Activated naive CD8-positive, alpha-beta T cell (primary cell): ENCODE measurements around the gene SNAPC3.
"Not testable (repeated sequence)": the region's sequence is repeated elsewhere in the genome, so short reads cannot be mapped to it uniquely, and the experiment has no call there.

Source experiments
- H3K27ac Mint-ChIP-seq: one replicate; pipeline ENCODE4 v1.8.0; 2021; ENCODE audit warnings: mixed read lengths
- H3K27me3 Mint-ChIP-seq: one replicate; pipeline ENCODE4 v1.8.0; 2021; ENCODE audit warnings: mixed read lengths
- H3K36me3 Mint-ChIP-seq: one replicate; pipeline ENCODE4 v1.8.0; 2021; ENCODE audit warnings: mixed read lengths
- H3K4me1 Mint-ChIP-seq: one replicate; pipeline ENCODE4 v1.8.0; 2021; ENCODE audit warnings: low read depth, mixed read lengths
- H3K4me3 Mint-ChIP-seq: one replicate; pipeline ENCODE4 v1.8.0; 2021; ENCODE audit warnings: mild to moderate bottlenecking, mixed read lengths
- H3K9me3 Mint-ChIP-seq: one replicate; pipeline ENCODE4 v1.8.0; 2021; ENCODE audit warnings: low read depth, mixed read lengths

SNAPC3 gene

DNA sequence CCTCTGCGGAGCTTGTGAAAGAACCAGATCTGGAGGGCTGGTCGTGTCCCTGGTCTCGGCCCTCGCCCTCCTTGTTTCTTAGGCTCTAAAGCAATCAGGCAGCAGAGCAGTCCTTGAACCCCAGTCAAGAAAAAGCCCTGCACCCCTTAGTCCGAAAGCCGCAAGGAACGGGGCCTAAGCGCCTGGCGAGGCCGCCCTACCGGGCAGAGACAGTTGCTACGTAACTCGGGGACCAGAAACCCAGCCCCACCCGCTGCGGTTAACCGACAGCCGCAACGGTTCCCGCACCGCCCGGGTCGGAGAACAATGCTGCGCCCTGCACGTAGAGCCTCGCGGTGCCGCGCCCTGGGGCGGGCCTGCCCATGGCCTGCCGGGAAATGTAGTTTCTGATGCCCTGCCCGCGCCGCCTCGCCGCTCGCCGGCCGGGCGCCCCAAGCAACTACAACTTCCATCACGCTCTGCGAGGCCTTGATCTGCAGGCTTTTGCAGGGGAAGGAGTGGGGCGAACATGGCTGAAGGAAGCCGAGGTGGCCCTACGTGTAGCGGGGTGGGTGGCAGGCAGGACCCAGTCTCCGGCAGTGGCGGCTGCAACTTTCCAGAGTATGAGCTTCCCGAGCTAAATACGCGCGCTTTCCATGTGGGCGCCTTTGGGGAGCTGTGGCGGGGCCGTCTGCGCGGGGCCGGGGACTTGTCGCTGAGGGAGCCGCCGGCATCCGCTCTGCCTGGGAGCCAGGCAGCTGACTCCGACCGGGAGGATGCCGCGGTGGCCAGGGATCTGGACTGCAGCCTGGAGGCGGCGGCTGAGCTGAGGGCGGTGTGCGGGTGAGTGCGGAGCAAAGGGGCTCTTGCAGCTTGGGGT is at the start of gene SNAPC3:
TSS of gene SNAPC3 (plus strand) at position 505 of the 859 bp plus-strand sequence. CDS start at position 509, 4 bp downstream.
- Mint-ChIP-seq H3K4me1 (peaks cover 38% of the 10 kb centered on the region), H3K4me3 (peak within 1 kb of the TSS; percentile 95), H3K9me3 (no peaks in the 10 kb centered on the region), H3K36me3 (peaks cover 7% of the 10 kb centered on the region), H3K27me3 (no peaks in the 10 kb centered on the region), H3K27ac (peak within 1 kb of the TSS; percentile 88)

DNA sequence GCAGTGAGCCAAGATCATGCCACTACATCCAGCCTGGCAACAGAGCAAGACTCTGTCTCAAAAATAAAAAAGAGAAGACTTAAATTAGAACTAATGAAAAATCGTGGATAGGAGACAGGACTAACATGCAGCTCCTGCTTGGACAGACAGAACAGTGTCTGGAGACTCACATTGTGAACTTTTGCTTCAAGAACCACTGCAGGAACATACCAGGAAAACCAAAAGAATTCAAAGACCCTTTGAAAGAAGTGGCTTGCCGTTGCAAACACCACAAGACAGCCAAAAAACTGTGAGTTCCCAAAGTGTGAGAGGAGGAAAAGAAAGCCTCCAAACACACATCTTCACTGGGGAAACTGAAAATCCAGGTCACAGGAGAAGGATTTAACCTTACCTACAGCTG is 48.8 kb upstream of the SNAPC3 start:
- Mint-ChIP-seq H3K4me1 (no peaks in the 10 kb centered on the region), H3K36me3 (peaks cover 5% of the 10 kb centered on the region), H3K27me3 (no peaks in the 10 kb centered on the region), H3K9me3 (no peaks in the 10 kb centered on the region), H3K27ac (no peak overlapping the region), H3K4me3 (no peak overlapping the region)

DNA sequence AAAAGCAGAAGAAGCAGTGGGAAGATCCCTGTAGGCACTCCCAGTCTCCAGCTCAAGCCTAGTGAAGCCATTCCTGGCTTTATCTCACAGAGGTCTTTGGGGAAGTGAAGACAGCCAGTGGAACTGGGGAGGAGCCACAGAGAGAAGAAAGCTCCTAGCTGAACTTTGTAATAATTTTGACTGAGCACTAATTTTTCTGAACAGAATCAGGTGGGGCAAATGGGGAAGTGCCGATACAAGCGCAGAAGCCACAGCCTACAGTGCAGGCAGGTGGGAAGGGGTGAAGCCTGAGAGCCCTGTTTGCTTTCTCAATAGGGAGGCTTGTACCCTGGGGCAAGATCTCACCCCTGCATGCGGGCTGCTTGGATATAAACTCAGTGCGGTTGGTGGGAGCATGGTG is 48.4 kb upstream of the SNAPC3 start:
- H3K4me3 Mint-ChIP-seq, result no peak overlapping the region
- H3K36me3 Mint-ChIP-seq, result peaks cover 5% of the 10 kb centered on the region
- H3K27ac Mint-ChIP-seq, result no peak overlapping the region
- no peaks in the 10 kb centered on the region for H3K9me3 Mint-ChIP-seq
- peaks cover under 1% of the 10 kb centered on the region for H3K27me3 Mint-ChIP-seq
- H3K4me1 Mint-ChIP-seq, result no peaks in the 10 kb centered on the region

DNA sequence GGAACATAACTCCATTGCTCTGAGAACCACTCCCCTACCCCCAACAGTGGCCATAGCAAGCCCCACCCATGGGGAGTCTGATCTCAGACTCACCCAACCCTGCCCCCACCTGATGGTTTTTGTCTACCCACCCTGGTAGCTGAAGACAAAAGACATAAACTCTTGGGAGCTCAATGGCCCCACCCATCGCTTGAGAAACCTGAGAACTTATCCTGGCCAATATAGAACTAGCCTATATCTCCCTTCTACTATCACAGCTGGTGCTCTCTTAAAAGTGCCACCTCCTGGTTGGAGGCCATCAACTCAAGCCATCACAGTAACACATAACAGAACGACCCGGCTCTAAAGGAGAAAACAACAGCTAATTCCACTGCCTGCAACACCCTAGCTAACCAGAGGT is 47.9 kb upstream of the SNAPC3 start:
- H3K27ac Mint-ChIP-seq, result no peak overlapping the region
- no peaks in the 10 kb centered on the region for H3K9me3 Mint-ChIP-seq
- peaks cover 2% of the 10 kb centered on the region for H3K27me3 Mint-ChIP-seq
- H3K36me3 Mint-ChIP-seq, result peaks cover 5% of the 10 kb centered on the region
- no peaks in the 10 kb centered on the region for H3K4me1 Mint-ChIP-seq
- H3K4me3 Mint-ChIP-seq, result no peak overlapping the region

DNA sequence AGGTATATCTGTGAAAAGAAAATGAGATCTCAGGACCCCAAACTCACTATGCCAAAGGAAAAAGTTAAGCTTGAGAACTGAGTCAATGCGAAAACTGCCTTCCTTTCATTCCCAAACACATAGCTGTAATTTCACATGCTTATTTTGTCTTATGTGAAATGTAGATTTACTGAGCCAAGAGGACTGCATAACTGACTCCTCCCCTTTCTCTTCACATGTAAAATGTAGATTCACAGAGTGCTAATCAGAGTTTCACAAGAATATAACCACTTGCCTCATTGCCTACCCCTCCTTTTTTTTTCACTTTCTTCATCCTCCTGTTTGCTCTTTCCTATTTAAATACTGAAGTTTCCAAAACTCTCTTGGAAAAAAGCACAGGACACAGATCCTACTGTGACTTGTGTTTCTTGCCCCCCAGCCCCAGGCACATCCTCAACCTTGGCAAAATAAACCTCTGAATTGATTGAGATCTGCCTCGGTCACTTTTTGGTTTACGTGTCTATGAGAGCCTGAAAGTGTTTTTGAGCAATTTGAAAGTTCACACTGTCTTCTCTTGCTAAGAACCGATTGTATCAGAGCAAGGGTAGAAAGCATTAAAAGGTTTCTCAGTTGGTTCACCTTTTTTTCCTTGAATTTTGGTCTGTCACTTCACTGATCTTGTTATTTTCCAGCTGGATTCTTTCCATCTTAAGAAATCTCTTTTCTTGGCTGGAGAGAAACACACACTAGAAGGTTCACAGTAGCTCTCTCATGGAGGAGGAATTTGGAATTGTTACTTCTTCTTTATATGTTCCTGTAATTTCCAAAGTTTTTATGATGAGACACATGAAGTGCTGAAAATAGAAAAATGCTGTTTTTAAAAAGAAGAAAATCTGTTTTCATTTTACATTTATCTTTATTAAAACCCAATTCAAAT is 44.8 kb upstream of the SNAPC3 start:
- Mint-ChIP-seq H3K27me3 (peaks cover 5% of the 10 kb centered on the region), H3K36me3 (peaks cover 5% of the 10 kb centered on the region), H3K27ac (no peak overlapping the region), H3K9me3 (no peaks in the 10 kb centered on the region), H3K4me3 (no peak overlapping the region), H3K4me1 (no peaks in the 10 kb centered on the region)

DNA sequence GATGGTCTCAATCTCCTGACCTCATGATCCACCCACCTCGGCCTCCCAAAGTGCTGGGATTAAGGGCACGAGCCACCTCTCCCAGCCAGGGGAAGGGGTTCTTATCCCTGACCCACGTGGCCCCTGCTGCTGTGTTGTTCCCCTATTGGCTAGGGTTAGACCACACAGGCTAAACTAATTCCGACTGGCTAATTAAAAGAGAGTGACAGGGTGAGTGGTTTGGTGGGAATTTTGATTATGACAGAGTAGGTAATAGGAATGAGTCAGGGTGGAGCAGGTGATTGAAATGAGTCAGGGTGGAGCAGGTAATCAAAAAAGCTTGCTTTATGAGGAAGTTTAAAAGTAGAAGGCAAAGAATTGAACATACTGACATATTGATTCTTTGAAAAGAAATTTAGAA is 43.4 kb upstream of the SNAPC3 start:
- H3K27ac Mint-ChIP-seq, H3K27me3 Mint-ChIP-seq, H3K4me1 Mint-ChIP-seq, H3K9me3 Mint-ChIP-seq, H3K36me3 Mint-ChIP-seq, H3K4me3 Mint-ChIP-seq: not testable (repeated sequence)

DNA sequence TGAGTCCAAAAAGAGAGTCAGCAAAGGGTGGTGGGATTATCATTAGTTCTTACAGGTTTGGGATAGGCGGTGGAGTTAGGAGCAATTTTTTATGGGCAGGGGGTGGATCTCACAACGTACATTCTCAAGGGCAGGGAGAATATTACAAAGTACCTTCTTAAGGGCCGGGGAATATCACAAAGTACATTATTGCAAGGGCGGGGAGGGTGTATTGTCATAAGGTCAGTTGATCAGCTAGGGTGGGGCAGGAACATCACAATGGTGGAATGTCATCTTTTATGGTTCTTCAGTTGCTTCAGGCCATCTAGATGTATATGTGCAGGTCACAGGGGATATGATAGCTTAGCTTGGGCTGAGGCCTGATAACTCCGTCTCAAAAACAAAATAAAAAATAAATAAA is 42.8 kb upstream of the SNAPC3 start:
- not testable (repeated sequence) for H3K4me3 Mint-ChIP-seq, H3K4me1 Mint-ChIP-seq, H3K9me3 Mint-ChIP-seq, H3K27ac Mint-ChIP-seq, H3K27me3 Mint-ChIP-seq, H3K36me3 Mint-ChIP-seq

DNA sequence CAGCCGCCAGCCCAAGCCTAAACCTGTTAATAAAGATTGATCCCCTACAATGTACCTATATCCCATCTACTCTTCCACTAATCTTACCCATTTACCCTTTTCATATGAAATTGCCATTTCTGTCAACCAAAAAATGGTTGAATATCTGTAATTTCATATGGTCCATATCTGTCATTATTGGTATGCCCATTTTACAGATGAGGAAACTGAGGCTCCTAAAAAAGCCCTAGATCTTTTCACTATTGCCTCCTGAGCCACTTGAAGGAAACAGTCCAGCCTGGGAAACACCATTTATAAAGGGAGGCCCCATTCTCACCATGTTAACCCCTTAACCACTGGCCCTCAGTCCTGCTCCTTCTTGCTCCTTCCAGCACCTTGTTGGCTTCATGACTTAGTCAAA is 41.2 kb upstream of the SNAPC3 start:
- peaks cover 2% of the 10 kb centered on the region for H3K4me1 Mint-ChIP-seq
- no peaks in the 10 kb centered on the region for H3K9me3 Mint-ChIP-seq
- no peaks in the 10 kb centered on the region for H3K36me3 Mint-ChIP-seq
- no peak overlapping the region for H3K27ac Mint-ChIP-seq
- H3K27me3 Mint-ChIP-seq, result peaks cover 5% of the 10 kb centered on the region
- H3K4me3 Mint-ChIP-seq, result no peak overlapping the region

DNA sequence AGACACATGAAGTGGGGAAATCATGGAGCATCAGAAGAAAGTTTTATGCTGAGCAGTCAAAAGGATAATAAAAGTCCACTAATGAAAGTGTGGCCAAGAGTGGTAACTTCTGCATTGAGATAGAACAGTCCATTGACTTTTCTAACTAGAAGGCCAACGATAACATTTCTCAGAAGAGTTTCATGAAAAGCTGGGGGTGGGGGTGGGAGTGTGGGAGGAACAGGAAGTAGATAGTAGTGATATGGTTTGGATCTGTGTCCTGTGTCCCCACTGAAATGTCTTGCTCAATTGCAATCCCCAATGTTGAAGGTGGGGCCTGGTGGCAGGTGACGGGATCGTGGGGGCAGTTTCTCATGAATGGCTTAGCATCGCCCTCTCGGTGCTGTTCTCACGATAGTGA is 36.2 kb upstream of the SNAPC3 start:
- Mint-ChIP-seq H3K27ac (no peak overlapping the region), H3K36me3 (no peaks in the 10 kb centered on the region), H3K4me3 (no peak overlapping the region), H3K4me1 (peaks cover 2% of the 10 kb centered on the region), H3K9me3 (no peaks in the 10 kb centered on the region), H3K27me3 (peaks cover 2% of the 10 kb centered on the region)

DNA sequence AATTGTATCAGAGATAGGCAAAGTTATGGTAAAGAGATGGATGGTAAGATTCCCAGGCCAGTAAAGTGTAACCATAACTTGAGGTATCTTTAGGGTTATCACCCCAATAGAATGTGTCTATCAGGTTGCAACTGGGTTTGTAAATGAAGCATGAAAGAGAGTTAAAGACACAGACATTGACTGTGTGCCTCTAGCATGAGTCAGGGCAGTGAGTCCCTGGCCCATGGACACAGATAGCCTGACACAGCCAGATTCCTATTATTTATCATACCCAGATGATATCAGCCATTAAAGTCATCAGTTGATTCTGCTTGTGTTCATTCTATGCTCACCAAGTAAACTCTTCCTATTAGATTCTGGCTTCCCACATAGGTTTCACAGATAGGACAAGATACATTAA is 33.5 kb upstream of the SNAPC3 start:
- no peaks in the 10 kb centered on the region for H3K36me3 Mint-ChIP-seq
- H3K27me3 Mint-ChIP-seq, result no peaks in the 10 kb centered on the region
- no peaks in the 10 kb centered on the region for H3K9me3 Mint-ChIP-seq
- H3K4me3 Mint-ChIP-seq, result no peak overlapping the region
- peaks cover 2% of the 10 kb centered on the region for H3K4me1 Mint-ChIP-seq
- H3K27ac Mint-ChIP-seq, result no peak overlapping the region

DNA sequence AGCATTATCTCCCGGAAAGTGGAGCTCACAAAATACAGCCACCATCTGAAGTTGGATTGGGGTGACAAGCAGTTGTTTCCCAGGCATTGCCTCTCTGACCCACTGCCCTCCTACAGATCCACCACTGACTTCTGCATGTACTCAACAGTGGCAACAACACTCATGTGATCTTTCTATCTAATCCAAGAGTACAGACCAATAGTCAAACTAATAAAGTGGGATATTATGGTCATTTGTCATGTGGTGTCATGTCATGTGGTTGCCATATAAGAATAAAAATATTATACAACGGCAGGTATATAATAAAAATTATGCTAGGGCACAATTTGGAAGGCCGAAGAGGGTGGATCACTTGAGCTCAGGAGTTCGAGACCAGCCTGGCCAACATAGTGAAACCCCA is 33.0 kb upstream of the SNAPC3 start:
- H3K27me3 Mint-ChIP-seq, result no peaks in the 10 kb centered on the region
- no peak overlapping the region for H3K27ac Mint-ChIP-seq
- no peaks in the 10 kb centered on the region for H3K9me3 Mint-ChIP-seq
- no peaks in the 10 kb centered on the region for H3K36me3 Mint-ChIP-seq
- no peak overlapping the region for H3K4me3 Mint-ChIP-seq
- H3K4me1 Mint-ChIP-seq, result peaks cover 2% of the 10 kb centered on the region

DNA sequence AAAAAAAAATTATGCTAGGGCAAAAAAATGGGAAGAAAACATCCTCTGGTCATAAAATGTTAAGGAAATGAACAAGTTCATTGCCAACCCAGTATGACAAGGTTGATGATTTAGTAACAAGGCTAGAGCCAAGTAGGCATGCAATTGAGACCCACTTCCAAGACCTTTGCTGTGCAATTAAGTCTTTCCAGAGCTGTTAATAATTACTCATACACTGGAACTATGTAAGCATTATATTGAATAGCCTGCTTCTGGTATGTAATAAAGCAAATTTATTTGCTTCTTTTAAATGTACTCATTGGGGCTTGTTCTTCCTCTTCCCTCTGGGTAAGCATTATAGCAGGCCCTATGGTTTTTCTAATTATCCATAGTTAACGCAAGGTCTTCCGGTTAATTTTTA is 32.5 kb upstream of the SNAPC3 start:
- no peaks in the 10 kb centered on the region for H3K9me3 Mint-ChIP-seq
- H3K4me3 Mint-ChIP-seq, result no peak overlapping the region
- H3K4me1 Mint-ChIP-seq, result peaks cover 2% of the 10 kb centered on the region
- H3K27ac Mint-ChIP-seq, result no peak overlapping the region
- H3K36me3 Mint-ChIP-seq, result no peaks in the 10 kb centered on the region
- no peaks in the 10 kb centered on the region for H3K27me3 Mint-ChIP-seq

DNA sequence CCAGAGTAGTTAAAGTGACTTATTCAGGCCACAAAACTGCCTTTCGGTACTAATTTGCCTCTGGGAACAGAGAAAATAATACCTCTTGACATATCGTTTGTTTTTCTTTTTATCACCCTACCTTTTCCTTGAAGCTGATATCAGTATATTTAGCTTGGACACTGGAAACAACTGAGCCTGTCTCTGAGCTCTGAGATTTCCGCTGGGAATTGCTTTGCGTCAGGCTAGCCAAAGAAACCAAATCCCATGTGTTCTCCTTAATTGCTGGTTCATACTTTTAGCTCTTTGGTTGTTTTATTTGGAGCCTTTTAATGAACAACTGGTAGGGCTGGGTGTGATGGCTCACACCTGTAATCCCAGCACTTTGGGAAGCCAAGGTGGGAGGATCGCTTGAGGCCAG is 30.3 kb upstream of the SNAPC3 start:
- Mint-ChIP-seq H3K27me3 (no peaks in the 10 kb centered on the region), H3K4me1 (no peaks in the 10 kb centered on the region), H3K4me3 (no peak overlapping the region), H3K27ac (no peak overlapping the region), H3K36me3 (no peaks in the 10 kb centered on the region), H3K9me3 (no peaks in the 10 kb centered on the region)

DNA sequence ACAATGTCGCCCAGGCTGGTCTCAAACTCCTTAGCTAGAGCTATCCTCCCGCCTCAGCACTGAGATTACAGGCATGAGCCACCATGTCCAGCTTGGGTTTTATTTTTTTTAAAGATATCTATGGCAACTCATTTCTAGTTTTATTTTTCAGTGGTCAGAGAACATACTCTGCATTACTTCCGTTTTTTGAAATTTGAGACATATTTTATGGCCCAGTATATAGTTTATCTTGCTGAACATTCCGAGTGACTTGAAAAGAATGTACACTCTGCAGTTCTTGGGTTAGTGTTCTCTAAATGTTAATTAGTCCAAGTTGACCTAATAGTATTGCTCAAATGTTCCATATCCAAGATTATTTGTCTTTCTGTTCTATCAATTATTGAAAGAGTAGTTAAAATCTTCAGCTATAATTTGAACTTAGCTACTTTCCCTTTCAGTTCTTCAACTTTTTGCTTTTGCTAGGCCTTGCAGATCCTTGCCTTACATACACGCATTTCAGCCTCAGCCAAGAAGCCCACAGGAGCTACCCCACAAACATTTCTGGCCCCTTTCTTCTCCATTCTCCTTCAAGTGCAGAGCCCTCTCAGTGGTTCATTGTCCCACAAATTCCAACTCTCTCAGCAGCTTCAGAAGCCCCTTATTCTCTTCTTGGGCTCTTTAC is 22.3 kb upstream of the SNAPC3 start:
- H3K4me1 Mint-ChIP-seq, result no peaks in the 10 kb centered on the region
- H3K4me3 Mint-ChIP-seq, result no peak overlapping the region
- peaks cover 4% of the 10 kb centered on the region for H3K9me3 Mint-ChIP-seq
- peaks cover 5% of the 10 kb centered on the region for H3K36me3 Mint-ChIP-seq
- no peak overlapping the region for H3K27ac Mint-ChIP-seq
- H3K27me3 Mint-ChIP-seq, result no peaks in the 10 kb centered on the region

DNA sequence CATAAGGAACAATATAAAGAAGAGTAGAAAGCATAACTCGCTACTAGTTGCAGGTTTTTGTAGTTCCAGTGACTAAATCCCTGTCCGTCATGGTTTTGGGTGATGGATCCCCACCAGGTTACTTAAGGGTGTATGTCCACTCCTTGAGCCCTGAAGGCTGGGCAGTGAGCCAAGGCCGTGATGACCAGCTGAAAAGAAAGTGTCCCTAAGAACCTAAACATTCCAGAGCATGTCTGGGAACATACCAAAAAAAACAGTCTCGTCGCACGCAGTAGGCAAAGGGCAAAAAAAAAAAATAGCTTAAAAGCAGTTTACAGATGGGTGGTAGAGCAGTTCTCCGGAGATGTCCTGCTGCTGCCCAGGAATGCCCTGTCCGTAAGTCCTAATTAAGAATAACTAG is 21.4 kb upstream of the SNAPC3 start:
- Mint-ChIP-seq H3K36me3 (peaks cover 5% of the 10 kb centered on the region), H3K9me3 (peaks cover 4% of the 10 kb centered on the region), H3K4me1 (no peaks in the 10 kb centered on the region), H3K4me3 (no peak overlapping the region), H3K27ac (no peak overlapping the region), H3K27me3 (no peaks in the 10 kb centered on the region)
